ENCODE data around the gene SPECC1L.

The SPECC1L gene

DNA sequence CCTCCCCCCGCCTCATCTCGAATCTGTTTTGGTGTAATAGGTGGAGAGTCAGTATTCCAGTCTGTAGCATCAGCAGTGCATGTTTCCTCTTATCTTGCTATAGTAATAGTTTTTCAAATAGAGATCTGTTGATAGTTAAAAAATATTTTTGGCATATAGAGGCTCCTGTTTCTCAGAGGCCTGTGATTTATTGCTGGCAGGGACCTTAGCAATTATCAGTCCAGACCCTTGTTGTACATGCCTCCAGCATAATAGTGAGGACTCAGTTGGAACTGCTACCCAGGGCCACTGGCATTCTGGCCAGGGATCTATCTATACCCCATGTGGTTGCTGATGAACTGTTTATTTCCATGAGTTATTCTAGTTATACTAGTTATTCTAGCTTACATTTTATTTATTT lies 52.6 kb downstream of the SPECC1L start:
- no peak overlapping the region for H3K4me3 ChIP-seq (ENCODE audit: low read depth, low read length)

DNA sequence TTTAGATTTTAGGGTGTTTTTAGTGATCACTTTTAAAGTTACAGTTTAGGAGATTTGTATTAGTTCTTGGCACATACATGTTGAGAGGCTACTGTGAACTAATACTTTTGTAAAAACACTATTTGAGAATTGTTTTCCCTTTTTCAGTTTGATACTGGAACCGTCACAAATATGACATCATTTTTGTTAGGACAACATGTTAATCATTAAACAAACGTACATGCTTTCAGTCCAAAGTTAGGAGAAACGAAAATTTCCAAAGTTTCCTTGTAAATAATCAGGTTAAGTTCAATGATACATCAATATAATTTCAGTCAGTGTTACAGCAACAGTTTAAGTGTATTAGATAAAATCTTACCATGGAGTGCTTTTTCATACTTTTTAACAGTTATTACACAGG lies 53.1 kb downstream of the SPECC1L start:
- no peak overlapping the region for H3K4me3 ChIP-seq (ENCODE audit: low read depth, low read length)

DNA sequence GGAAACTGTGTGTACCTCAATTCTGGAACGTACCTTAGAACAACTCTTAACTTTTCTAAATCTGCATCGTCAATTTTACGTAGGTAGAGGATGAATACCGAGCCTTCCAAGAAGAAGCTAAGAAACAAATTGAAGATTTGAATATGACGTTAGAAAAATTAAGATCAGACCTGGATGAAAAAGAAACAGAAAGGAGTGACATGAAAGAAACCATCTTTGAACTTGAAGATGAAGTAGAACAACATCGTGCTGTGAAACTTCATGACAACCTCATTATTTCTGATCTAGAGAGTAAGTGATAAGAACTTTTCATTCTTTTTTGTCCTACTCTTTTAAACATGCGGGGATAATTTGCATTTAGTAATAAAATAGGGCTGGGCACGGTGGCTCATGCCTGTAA lies 53.5 kb downstream of the SPECC1L start:
- no peak overlapping the region for H3K4me3 ChIP-seq (ENCODE audit: low read depth, low read length)

DNA sequence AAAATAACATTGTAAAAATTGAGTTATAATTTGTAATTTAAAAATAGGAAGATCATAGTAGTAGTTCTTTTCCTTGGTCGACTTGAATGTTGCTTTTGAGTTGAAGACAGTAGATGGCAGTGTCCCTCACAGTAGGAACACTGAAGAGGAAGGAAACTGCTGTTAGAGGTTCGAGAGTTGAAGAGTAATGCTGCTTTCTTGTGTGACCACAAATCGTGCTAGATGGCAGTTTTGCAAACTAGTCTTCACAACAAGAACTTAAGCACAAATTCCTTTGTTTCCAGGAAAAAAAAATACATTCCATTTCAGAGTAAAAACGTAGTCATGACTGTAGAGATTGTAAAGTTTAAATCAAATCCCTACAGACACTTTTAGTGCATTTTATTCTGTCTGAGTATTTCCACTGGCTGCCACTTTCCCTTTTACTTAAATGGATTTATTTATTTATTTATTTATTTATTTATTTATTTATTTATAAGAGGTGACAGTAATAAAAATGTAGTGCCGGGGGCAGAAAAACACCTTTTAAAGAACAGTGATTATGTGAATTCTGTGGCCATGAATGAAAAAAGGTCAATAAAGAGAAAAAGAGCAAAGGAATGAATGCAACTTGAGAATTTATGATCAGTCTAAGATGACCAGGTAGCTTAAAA lies 54.6 kb downstream of the SPECC1L start:
- H3K4me3 ChIP-seq (ENCODE audit: low read depth, low read length): no peak overlapping the region

DNA sequence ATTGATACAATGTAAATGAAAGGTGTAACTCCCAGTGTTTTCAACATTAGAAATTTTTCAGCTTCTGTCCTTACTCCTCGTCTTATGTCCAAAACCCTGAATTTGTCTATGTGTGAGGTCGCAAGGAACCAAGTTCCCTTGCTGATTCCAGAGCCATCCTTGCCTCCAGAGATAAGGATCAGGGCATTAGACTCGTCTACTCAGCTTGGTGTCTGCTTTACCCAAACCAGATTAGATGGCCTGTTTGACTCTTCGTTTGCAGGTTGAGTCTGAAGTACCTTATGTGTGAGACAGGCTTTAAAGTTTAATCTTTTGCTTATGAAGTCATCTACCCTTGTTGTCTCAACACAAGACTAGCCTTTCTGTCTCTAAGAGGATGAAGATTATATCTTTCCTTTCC lies 55.6 kb downstream of the SPECC1L start:
- H3K4me3 ChIP-seq (ENCODE audit: low read depth, low read length): no peak overlapping the region

DNA sequence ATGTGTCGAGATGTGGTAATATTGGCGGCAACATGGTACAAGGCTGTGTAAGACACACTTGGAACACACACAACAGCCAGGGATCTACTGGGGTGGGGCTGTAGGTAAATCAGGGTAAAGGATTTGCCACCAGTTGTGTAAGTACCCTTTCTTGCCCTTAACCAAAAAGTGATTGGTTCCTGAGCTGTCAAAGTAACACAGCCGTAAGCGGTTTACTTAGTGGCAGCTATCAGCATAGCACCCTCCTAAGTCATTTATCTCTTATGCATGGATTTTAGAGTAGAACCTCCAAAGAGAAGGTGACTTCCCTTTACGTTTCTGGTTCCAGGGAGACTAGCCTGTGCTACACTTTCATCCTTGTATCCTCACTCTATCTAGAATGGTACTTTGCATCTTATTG lies 57.2 kb downstream of the SPECC1L start:
- H3K4me3 ChIP-seq (ENCODE audit: low read depth, low read length): no peak overlapping the region

DNA sequence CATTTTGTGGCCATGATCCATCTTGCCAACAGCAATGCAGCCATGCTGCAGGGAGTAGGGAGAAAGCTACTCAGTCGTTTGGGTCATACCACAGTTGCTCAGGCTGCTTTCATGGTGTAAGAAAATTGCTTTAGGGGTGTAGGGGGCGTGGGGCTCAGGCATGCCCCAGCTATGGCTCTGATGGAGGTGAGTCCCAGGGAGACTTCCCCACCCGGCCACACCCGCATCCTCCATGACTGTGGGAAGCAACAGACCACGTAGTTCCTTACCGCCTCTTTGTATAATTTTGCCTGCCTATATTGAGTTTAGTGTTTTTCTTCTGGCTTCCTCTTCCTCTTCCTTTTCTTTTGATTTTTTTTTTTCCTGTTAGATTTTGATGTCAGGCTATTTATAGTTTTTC lies 58.8 kb downstream of the SPECC1L start:
- no peak overlapping the region for H3K4me3 ChIP-seq (ENCODE audit: low read depth, low read length)

DNA sequence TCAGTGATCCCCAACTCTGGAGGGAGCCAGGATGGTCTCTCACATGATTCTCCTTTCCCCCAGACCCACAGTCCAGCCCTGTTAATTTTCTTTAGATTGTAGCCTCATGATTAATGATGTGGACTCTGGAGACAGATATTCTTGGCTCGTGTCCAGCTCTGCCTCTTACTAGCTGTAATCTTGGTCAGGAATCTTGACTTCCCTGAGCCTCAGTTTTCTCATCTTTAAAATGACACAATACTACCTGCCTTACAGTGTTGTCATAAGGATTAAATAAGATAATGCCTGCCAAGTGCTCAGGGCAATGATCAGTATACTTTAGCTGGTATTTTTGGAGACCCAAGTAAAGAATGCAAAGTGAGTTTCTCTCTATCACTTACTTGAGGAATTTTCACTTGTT lies 60.0 kb downstream of the SPECC1L start:
- H3K4me3 ChIP-seq (ENCODE audit: low read depth, low read length): no peak overlapping the region

DNA sequence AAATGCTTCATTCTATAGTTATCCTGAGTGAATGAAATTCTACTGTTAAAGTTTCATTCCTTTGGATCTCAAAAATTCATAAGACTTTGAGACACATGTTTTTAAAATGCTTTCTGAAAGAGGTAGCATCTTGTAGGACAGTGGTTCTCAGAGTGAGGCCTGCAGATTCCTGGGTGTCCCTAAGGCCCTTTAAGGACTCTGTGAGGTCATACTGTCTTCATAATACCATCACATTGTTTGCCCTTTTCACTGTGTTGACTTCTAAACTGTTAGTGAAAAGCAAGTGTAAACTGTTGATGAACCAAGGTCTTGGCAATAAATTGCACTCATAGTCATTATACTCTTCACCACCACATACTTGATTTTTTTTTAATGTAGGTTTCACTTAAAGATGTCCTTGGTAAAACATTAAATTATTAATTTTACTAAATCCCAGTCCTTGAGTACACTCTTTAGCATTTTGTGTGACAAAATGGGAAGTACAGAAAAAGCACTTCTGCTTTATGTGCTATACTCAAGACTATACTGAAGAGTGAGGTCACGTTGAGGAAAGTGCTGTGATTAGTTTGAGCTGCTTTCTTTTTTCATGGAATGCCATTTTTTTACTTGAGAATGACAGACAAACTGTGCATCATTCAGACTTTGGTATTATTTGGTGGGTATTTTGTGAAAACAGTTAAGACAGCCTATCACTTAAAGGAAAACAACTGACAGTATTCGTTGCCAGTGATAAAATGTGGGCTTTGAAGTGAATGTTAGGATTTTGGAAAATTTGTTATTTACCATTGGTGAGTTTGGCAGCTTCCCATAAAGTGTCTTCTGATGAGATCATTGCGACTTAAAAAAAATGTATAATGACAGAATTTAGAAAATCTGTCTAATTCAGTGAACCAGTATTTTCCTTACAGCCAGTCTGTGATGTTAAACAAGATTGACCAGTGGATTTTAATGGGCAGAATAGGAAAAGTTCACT lies 61.1 kb downstream of the SPECC1L start:
- H3K4me3 ChIP-seq (ENCODE audit: low read depth, low read length): no peak overlapping the region

DNA sequence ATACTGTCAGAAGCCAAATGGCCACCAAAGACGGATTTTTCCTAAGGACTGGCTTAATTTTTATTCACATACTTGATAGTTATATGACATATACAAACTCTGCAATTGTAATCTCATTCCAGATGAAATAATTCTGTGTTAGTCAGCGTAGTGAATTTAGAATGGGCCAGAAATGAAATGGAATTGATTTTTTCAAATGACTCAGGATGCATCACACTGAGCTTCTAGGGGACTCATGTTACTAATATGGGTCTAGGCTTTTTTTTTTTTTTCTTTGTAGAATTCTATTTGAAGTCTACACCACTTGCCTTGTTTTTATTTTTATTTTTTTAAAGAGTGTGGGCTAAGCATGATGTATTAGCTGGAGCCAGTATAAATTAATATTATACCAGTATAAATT lies 62.7 kb downstream of the SPECC1L start:
- no peak overlapping the region for H3K4me3 ChIP-seq (ENCODE audit: low read depth, low read length)

DNA sequence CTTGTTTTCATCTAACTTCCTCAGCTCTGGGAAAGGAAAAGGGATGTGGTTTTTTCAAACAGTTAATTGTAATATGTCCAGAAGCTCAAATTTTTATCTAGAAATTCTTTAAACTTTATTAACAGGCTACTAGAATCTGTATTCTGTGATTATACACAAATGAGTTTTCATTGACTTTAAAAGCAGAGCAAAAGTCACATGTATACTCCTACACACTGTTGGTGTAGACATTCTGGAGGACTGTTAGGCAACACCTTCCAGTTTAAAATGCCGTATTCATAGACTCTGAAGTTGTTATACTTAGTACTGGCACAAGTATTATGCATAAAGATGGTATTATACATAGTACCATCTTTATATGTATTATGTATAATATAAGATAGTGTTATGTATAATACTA lies 64.9 kb downstream of the SPECC1L start:
- no peak overlapping the region for H3K4me3 ChIP-seq (ENCODE audit: low read depth, low read length)

DNA sequence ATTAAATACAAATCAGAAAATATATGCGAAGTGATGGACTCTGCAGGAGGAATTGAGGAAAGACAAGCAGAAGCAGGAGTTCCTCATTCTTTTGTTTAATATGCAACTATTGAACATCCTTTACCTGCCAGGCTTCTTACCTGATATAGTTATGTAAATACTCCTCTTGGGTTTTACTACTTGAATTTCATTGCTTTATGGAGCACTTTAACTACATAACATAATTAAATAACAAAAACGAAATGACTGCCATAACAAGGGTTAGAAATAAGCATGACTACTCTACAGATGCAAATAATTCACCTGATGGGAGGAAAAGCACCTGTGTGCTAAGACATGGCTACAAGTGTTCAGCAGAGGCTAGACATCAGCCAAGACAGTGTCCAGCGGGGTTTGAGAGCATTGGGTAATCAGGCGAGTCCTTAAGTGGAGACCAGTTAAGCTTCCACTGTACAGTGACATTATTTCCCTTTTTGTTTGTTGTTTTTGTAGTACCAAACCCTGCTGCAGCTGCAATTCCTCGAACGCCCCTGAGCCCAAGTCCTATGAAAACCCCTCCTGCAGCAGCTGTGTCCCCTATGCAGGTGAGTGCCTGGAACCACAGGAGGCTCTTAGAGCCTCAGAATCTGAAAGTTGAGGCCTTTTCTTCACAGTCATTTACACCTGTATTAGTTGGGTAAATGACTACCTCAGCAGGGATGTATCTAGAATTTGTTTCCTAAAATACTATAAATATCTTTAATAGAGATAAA lies 67.4 kb downstream of the SPECC1L start:
- H3K4me3 ChIP-seq (ENCODE audit: low read depth, low read length): no peak overlapping the region

DNA sequence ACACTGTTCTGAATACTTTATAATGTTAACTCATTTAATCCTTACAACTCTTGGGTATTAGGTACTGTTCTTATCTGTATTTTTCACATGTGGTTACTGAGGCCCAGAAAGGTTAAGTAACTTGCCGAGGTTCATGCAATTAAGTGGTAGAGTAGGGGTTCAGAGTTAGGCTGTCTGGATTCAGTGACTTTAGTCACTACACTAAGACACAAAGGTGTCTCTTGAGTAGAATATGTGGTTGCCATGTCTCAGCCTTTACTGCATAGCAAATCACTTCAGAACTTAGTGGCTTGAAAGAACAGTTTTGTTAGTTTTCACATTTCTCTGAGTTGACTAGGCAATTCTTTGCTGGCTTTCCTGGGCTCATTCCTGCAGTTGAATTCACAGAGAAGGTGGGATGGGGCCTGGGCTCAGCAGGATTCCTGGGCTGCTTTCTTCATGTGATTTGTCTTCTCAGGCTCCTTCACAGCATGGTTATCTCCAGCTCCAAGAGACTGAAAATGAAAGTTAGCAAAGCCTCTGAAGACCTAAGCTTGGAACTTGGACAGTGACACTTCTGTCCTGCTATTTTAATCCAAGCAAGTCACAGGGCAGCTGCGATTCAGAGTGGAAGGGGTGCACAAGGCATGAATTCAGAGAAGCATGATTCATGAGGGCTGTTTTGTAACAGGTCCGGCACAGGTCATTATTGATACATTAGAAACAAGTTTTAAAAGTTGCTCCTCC lies 68.3 kb downstream of the SPECC1L start:
- H3K4me3 ChIP-seq (ENCODE audit: low read depth, low read length): no peak overlapping the region

DNA sequence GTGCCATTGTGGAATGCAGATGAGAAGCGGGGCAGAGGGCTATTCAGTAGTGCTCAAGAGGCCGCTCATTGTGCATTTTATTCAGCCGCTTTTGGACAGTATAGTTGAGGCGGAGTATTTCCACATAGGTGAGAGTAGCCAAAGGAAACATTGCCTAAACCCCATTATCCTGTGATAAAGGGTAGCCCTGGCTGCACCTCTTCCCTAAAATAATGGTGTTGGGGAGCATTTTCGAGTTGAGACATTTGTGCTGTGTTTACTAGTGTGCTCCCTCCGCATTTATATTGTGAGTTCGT lies 68.8 kb downstream of the SPECC1L start:
- H3K4me3 ChIP-seq (ENCODE audit: low read depth, low read length): no peak overlapping the region

DNA sequence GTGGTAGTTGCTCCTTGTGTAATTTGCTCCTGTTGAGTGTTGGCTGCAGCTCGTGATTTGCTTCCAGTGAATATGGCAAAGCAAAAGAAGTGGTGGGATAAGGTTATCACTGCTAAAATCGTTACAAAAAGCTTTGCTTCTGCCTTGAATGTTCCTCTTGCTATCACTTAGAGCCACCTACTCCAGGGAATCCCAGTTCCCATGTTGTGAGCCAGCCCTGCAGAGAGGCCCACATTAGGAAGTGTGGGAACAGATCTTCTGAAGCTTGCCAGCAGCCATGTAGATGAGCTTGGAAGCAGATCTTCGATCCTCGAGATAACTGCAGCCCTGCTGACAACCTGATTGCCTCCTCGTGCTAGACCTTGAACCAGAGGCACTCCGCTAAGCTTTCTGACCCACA lies 71.0 kb downstream of the SPECC1L start:
- no peak overlapping the region for H3K4me3 ChIP-seq (ENCODE audit: low read depth, low read length)

DNA sequence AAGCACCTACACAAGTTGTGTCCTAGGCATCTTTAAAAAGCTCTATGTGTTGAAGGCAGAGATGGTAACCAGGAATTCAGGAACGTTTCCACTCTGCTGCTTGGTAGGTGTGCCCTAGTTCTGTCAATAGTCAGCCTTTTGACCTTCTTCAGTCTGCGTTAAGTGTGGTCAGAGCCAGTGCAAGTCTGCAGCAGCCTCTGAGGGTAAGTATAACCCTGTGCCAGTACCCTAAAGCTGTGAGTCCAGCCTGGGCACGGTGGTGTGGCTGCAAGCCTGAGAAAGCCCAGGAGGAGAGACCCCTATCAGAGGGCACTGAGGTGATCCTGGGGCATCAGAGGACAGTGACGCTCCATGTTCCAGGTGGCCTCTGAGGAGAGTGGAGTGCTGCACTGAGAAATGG lies 80.0 kb downstream of the SPECC1L start:
- no peak overlapping the region for H3K4me3 ChIP-seq (ENCODE audit: low read depth, low read length)

DNA sequence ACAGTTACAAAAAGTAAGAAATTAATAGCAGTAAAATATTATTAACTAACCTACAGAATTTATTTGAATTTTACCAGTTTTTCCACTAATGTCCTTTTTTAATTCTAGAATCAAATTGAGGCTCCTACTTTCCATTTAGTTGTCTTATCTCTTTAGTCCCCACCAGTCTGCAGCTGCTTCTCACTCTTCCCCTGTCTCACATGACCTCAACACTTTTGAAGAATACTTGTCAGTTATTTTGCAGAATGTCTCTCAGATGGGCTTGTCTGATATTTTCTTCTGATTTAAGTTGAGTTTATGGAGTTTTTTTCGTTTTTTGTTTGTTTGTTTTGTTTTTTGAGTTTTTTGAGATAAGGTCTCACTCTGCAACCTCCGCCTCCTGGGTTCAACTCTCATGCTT lies 82.5 kb downstream of the SPECC1L start:
- no peak overlapping the region for H3K4me3 ChIP-seq (ENCODE audit: low read depth, low read length)

DNA sequence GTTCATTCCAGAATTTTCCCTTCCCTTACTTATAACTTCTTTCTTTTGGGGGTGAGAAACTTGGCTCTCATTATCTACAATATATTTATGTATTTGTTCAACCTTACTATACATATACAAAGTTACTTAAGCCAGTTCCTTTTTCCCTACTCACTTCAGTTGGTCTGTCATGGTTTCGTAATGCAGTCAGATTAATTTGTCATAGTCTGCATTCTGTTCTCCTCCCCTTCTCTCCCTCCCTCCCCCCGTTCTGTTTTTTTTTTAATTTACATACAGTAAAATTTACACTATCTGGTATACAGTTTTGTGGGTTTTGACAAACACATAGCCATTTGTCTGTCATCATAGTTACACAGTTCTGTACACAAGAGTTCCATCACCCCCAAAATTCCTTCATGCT lies 84.9 kb downstream of the SPECC1L start:
- no peak overlapping the region for H3K4me3 ChIP-seq (ENCODE audit: low read depth, low read length)

DNA sequence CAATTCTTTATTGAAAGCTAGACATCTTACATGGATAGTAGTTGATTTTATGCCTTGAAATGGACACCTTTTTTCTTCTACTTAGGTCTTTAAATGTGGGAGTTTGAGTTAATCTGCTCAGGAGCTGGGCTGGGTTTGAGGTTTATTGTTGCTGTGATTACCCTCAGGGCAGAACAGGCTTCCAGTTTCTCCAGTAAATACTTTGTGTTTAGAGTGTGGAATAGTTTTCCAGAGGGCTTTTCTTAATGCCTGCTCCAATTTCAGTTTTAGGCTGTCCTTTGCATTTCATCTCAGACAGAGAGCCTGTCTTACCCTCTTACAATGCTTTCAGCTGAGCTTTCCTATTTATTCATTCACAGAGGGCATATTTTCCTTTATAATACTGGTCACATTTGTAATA lies 86.9 kb downstream of the SPECC1L start:
- no peak overlapping the region for H3K4me3 ChIP-seq (ENCODE audit: low read depth, low read length)

DNA sequence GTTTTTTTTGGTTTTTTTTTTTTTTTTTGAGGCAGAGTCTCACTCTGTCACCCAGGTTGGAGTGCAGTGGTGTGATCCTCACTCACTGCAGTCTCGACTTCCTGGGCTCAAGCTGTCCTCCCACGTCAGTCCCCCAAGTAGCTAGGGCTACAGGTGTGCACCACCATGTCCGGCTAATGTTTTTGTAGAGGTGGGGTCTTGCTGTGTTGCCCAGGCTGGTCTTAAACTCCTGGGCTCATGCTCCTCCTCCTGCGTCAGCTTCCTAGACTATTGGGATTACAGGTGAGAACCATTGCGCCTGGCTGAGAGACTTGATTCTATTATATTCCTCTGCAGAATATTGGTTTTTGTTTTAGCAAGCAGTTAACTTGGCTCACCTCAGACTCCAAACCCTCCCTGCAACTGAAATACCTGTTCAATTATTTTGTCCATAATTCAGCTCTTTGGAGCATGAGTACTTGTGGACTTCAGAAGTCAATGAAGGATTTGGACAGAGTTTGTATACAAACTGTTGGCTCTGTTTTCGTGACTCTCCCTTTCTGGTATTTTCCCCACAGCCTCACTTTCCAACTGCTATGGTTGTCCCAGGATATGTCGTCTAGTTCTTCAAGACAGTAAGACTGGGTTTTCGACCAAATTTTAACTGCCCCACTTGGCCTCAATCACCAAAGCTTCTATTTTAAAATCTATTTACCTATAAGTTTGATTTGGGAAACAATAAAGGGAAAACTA lies 87.6 kb downstream of the SPECC1L start:
- no peak overlapping the region for H3K4me3 ChIP-seq (ENCODE audit: low read depth, low read length)
